Measurements from ENCODE around the gene PITPNC1. TPM values are rescaled to one million over a fixed set of nuclear protein-coding genes. Genes with fewer than 3 reads are reported as not detected.
"Not testable (repeated sequence)": the region's sequence is repeated elsewhere in the genome, so short reads cannot be mapped to it uniquely, and the experiment has no call there.

Gene PITPNC1
- total RNA-seq, 1 donor from 2014 or later = 21.5 TPM

GRCh38 chr17:67491009-67491680 is 114.1 kb downstream of the PITPNC1 start:
- Mint-ChIP-seq H3K36me3 (ENCODE audit: low read depth) (no peaks in the 10 kb centered on the region), H3K27ac (ENCODE audit: unreplicated experiment) (peak overlapping the region; percentile 51), H3K4me3 (peak overlapping the region; percentile 42), H3K9me3 (peaks cover 3% of the 10 kb centered on the region), H3K27me3 (ENCODE audit: low read depth) (no peaks in the 10 kb centered on the region), H3K4me1 (peaks cover 26% of the 10 kb centered on the region)
- DNase-seq (ENCODE audit: low read depth, low spot score) = peak; percentile 18
- TF ChIP-seq CTCF (conservative IDR thresholded peaks at IDR 0.05) = no peak

DNA sequence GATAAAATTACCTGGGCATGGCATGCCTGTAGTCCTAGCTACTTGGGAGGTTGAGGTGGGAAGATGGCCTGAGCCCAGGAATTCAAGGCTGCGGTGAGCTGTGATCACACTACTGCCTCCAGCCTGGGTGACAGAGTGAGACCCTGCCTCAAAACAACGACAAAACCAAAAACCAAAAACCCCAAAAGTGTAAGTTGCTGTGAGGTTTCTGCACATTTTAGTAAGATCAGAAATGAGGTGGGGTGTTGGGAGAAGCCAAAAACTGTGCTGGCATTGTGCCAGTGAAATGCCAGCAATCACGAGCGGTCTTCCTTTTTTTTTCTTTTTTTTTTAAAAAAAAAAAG is 114.6 kb downstream of the PITPNC1 start:
- Mint-ChIP-seq H3K27ac (ENCODE audit: unreplicated experiment) (no peak overlapping the region), H3K4me3 (no peak overlapping the region), H3K9me3 (peaks cover 3% of the 10 kb centered on the region), H3K36me3 (ENCODE audit: low read depth) (no peaks in the 10 kb centered on the region), H3K27me3 (ENCODE audit: low read depth) (no peaks in the 10 kb centered on the region), H3K4me1 (peaks cover 26% of the 10 kb centered on the region)
- TF ChIP-seq CTCF (conservative IDR thresholded peaks at IDR 0.05) = no peak
- DNase-seq (ENCODE audit: low read depth, low spot score) = no peak

- no peak for TF ChIP-seq CTCF (conservative IDR thresholded peaks at IDR 0.05)
- no peak overlapping the region for H3K27ac Mint-ChIP-seq (ENCODE audit: unreplicated experiment)
- H3K9me3 Mint-ChIP-seq = peaks cover 3% of the 10 kb centered on the region
- no peak for DNase-seq (ENCODE audit: low read depth, low spot score)
- no peaks in the 10 kb centered on the region for H3K36me3 Mint-ChIP-seq (ENCODE audit: low read depth)
- no peaks in the 10 kb centered on the region for H3K27me3 Mint-ChIP-seq (ENCODE audit: low read depth)
- H3K4me1 Mint-ChIP-seq = peaks cover 26% of the 10 kb centered on the region
- H3K4me3 Mint-ChIP-seq = no peak overlapping the region
Measured at GRCh38 chr17:67492251-67492740, 115.2 kb downstream of the PITPNC1 start.

DNA sequence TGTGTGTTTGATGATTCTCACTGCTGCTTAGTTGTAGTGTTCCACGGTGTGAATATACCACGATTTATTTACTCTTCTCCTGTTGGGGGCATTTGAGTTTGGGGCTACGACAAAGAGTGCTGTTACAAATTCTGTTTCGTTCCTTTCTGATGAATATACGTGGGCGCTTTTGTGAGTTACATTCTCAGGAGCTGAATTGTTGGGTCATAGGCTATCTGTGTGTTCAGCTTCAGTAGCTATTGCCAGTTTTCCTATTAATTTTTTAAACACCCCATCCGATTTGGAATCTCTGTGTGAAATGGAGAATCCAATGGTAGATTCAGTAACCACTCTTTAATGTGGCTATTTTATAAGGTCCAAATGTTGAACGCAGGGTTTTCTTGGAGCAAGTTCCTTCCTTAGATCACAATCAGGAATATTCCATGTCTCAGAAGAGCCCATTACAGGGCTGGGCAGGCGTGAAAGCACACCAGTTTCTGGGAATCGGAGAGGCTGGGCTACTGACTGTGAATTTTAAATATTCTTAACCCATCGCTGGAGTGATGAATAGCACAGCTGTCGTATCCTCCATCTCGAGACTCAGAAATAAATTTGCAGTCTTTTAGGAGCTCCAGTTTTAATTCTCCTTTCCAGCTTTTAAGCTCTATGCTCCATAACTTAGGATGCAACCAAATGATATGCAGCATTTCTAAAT is 115.9 kb downstream of the PITPNC1 start:
- Mint-ChIP-seq H3K4me1 (peaks cover 26% of the 10 kb centered on the region), H3K9me3 (peaks cover 3% of the 10 kb centered on the region), H3K27me3 (ENCODE audit: low read depth) (no peaks in the 10 kb centered on the region), H3K27ac (ENCODE audit: unreplicated experiment) (no peak overlapping the region), H3K4me3 (no peak overlapping the region), H3K36me3 (ENCODE audit: low read depth) (no peaks in the 10 kb centered on the region)
- no peak for DNase-seq (ENCODE audit: low read depth, low spot score)
- no peak for TF ChIP-seq CTCF (conservative IDR thresholded peaks at IDR 0.05)

- Mint-ChIP-seq H3K27ac (ENCODE audit: unreplicated experiment) (no peak overlapping the region), H3K9me3 (peaks cover 3% of the 10 kb centered on the region), H3K36me3 (ENCODE audit: low read depth) (no peaks in the 10 kb centered on the region), H3K4me3 (no peak overlapping the region), H3K4me1 (peaks cover 26% of the 10 kb centered on the region), H3K27me3 (ENCODE audit: low read depth) (no peaks in the 10 kb centered on the region)
- no peak for TF ChIP-seq CTCF (conservative IDR thresholded peaks at IDR 0.05)
- no peak for DNase-seq (ENCODE audit: low read depth, low spot score)
Measured at GRCh38 chr17:67493812-67494211, 116.7 kb downstream of the PITPNC1 start.

GRCh38 chr17:67495534-67495933 is 118.5 kb downstream of the PITPNC1 start:
- H3K27ac Mint-ChIP-seq (ENCODE audit: unreplicated experiment); DNase-seq (ENCODE audit: low read depth, low spot score); H3K27me3 Mint-ChIP-seq (ENCODE audit: low read depth); H3K9me3 Mint-ChIP-seq; H3K36me3 Mint-ChIP-seq (ENCODE audit: low read depth); H3K4me3 Mint-ChIP-seq: not testable (repeated sequence)
- H3K4me1 Mint-ChIP-seq = peaks cover 19% of the 10 kb centered on the region

All from neural crest cell (in vitro differentiated cells).